Kidney epithelial cell (primary cell): ENCODE data around the gene FCN2. TPM values are rescaled to one million over a fixed set of nuclear protein-coding genes. Genes with fewer than 3 reads are reported as not detected.

Experiments
- DNase-seq: peaks from one replicate; pipeline ENCODE4 v3.0.0-alpha.2; 2010; ENCODE audit warnings: low read depth
- H3K27me3 ChIP-seq: 2 replicates; pipeline ENCODE4 v1.6.0; 2011; ENCODE audit warnings: low read length; ENCODE audit not compliant: control insufficient read depth, insufficient read depth
- H3K36me3 ChIP-seq: 2 replicates; pipeline ENCODE4 v1.5.1; 2011; ENCODE audit warnings: low read length; ENCODE audit not compliant: control insufficient read depth, insufficient read depth
- H3K4me3 ChIP-seq: 2 replicates; pipeline ENCODE4 v1.5.1; 2011; ENCODE audit warnings: low read depth, mild to moderate bottlenecking, control low read depth, low read length
- total RNA-seq: library from RNA; depleted of rRNA; stranded (reverse); fragments of >200 nt; gene quantifications from 2 replicates; pipeline ENCODE4 v1.2.3, GENCODE V29; 2015
- TF ChIP-seq, protein P1 (sequence below): IDR thresholded peaks from 2 replicates; pipeline ENCODE4 v1.5.1; 2011; ENCODE audit warnings: mild to moderate bottlenecking, moderate library complexity, low read length, control low read depth, inconsistent platforms; ENCODE audit not compliant: insufficient read depth, poor library complexity, severe bottlenecking

Gene FCN2
- total RNA-seq, 1 donor from 2014 or later: not detected

DNA sequence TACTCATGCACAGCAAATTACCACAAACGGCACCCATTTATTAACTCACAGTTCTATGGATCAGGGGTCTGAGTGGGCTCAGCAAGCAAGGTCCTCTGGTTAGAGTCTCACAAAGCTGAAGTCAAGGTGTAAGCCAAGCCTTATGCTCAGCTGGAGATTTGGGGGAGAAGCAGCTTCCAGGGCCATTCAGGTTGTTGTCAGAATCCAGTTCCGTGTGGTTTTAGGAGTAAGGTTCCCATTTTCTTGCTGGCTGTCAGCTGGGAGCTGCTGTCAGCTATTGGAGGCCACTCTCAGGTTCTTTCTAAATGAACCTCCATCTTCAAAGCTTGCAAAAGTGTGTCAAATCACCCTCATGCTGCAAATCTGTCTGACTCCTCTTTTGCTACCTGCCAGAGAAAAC is 17.7 kb downstream of the FCN2 start:
- TF ChIP-seq, protein P1, sequence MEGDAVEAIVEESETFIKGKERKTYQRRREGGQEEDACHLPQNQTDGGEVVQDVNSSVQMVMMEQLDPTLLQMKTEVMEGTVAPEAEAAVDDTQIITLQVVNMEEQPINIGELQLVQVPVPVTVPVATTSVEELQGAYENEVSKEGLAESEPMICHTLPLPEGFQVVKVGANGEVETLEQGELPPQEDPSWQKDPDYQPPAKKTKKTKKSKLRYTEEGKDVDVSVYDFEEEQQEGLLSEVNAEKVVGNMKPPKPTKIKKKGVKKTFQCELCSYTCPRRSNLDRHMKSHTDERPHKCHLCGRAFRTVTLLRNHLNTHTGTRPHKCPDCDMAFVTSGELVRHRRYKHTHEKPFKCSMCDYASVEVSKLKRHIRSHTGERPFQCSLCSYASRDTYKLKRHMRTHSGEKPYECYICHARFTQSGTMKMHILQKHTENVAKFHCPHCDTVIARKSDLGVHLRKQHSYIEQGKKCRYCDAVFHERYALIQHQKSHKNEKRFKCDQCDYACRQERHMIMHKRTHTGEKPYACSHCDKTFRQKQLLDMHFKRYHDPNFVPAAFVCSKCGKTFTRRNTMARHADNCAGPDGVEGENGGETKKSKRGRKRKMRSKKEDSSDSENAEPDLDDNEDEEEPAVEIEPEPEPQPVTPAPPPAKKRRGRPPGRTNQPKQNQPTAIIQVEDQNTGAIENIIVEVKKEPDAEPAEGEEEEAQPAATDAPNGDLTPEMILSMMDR: no peak
- H3K27me3 ChIP-seq: no peaks in the 10 kb centered on the region
- H3K36me3 ChIP-seq: no peaks in the 10 kb centered on the region
- DNase-seq: no peak
- H3K4me3 ChIP-seq: no peak overlapping the region

DNA sequence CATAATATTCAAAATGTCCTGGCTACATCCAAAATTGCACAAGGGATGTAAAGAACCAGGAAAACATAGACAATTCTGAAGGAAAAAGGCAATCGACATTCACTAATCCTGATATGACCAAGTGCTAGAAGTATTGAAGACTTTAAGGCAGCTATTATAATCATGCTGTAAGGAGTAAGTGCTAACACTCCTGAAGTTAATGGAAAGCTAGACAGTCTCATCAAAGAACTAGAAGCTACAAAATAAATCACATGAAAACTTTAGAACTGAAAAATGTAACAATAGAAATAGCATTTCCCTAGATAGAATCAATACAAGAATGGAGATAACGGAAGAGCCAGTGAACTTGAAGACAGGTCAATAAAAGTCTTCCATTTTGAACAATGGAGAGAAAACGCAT is 18.6 kb downstream of the FCN2 start:
- no peak for DNase-seq
- Histone ChIP-seq H3K4me3 (no peak overlapping the region), H3K27me3 (no peaks in the 10 kb centered on the region), H3K36me3 (no peaks in the 10 kb centered on the region)
- TF ChIP-seq, protein P1: no peak

DNA sequence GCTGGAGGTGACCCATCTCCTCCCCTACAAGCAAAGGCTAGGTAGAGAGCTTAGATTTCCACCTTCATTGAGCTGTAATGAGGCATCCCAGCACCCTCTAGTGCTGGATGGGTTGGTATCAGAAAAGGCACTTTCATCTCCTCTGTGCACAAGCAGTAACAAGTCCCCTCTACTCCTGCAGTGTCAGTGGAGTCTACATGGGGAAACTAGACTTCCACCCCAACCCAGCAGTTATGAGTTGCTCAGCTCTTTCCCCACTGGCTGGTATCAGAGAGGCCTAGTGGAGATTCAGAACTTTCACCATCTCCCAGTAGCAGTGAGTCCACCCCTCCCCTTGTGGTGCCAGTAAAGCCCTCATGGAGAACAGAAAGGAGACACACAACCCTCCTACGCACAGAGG is 19.2 kb downstream of the FCN2 start:
- TF ChIP-seq, protein P1: no peak
- Histone ChIP-seq H3K36me3 (no peaks in the 10 kb centered on the region), H3K27me3 (no peaks in the 10 kb centered on the region), H3K4me3 (no peak overlapping the region)
- DNase-seq: no peak

DNA sequence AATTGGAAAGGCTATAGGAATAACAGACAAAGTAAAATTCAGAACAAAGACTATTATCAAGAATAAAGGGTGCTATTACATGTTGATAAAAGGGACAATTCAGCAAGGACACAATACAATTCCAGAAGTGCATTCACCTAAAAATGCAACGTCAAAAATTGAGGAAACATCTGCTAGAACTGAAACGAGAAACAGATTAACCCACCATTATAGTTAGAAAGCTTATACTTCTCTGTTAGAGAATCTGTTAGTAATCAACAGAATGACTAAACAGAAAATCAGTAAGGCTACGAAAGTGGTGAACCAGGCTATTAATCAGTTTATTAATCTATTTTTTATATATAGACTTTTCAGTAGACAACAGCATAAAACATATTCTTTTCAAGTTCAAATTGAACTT is 22.3 kb downstream of the FCN2 start:
- Histone ChIP-seq H3K36me3 (no peaks in the 10 kb centered on the region), H3K27me3 (no peaks in the 10 kb centered on the region), H3K4me3 (no peak overlapping the region)
- DNase-seq: no peak
- TF ChIP-seq, protein P1: no peak

DNA sequence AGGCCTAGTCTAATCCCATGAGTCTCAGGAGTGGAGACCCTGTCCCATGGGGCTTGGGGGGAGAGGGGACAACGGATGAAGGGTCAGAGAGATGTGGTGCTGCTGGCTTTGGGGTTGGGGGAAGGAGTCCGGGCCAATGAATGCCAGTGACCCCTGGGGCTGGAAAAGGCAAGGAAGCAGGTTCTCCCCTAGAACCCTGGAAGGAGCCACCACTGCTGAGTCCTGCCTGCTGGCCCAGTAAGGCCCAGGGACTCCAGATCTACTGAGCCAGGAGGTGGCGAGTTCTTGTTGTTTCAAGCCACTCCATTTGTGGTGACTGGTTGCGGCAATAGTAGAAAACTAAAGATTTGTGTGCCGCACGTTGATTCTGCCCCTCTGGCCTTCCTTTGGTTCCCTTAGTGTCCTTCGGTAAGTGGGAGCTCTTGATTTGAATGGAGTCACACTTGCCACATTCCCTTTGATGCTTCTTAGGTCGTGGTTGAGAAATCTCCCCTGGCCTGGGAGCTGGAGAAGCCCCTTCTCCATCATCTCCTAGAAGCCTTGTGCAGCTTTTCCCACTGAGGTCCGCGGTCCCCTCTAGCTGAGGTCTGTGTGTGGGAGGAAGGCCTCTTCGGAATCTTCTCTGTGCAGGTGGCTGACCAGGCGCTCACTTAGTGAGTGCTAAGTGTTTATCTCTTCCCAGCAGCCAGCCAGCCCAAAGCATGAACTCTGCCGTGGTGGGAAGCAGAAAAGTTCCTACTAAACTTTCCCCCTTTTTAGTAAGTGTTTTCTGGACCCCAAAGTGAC is 28.1 kb downstream of the FCN2 start:
- no peaks in the 10 kb centered on the region for H3K36me3 ChIP-seq
- H3K27me3 ChIP-seq: no peaks in the 10 kb centered on the region
- no peak overlapping the region for H3K4me3 ChIP-seq
- no peak for DNase-seq
- TF ChIP-seq, protein P1: no peak
